Measurements from ENCODE around the gene P2RY2. TPM values are rescaled to one million over a fixed set of nuclear protein-coding genes. Genes with fewer than 3 reads are reported as not detected.

P2RY2 gene
- total RNA-seq, 4 donors from 2014 or later = 36.2 to 50.3 (median 43.8) TPM

DNA sequence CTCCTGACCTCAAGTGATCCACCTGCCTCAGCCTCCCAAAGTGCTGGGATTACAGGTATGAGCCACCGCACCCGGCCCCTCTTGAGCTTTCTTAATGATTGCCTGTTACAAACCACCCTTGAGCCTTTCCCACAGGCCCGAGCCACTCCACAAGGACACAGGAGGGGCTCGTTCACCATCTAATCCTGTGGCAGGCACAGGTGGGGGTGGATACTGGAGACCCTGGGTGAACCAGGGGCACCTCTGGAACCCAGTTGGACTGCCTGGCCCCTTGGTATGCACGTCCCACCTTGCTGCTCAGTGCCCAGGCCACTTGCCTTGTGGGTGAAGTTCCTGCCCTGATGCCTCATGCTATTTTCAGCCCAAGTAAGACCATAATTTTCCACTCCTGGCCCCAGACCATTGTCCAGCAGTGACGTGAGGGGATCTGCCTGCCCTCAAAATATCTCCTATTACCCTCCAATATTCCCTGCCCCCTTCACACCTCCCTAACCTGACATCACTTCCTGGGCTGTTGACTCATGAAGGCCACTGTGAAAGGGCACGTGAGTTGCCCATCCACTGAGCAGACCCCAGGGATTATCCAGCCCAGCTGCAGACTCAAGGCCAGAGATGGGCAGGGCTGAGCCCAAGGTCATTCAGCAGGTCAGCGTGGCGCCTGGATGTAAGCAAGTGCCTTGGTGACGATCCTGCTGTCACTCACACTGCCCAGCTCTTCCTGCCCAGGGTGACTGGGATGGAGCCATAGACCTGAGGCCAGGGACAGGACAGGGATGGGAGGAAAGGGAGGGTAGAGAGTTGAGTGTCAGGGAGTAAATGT is 19.6 kb downstream of the P2RY2 start:
- TF ChIP-seq, protein P1, sequence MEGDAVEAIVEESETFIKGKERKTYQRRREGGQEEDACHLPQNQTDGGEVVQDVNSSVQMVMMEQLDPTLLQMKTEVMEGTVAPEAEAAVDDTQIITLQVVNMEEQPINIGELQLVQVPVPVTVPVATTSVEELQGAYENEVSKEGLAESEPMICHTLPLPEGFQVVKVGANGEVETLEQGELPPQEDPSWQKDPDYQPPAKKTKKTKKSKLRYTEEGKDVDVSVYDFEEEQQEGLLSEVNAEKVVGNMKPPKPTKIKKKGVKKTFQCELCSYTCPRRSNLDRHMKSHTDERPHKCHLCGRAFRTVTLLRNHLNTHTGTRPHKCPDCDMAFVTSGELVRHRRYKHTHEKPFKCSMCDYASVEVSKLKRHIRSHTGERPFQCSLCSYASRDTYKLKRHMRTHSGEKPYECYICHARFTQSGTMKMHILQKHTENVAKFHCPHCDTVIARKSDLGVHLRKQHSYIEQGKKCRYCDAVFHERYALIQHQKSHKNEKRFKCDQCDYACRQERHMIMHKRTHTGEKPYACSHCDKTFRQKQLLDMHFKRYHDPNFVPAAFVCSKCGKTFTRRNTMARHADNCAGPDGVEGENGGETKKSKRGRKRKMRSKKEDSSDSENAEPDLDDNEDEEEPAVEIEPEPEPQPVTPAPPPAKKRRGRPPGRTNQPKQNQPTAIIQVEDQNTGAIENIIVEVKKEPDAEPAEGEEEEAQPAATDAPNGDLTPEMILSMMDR (IDR thresholded peaks at IDR 0.05) = no peak
- TF ChIP-seq POLR2A (IDR thresholded peaks at IDR 0.05) = no peak
- Histone ChIP-seq H3K27ac (no peak overlapping the region), H3K4me3 (no peak overlapping the region), H3K36me3 (peaks cover 0 to 82% (median 0%) of the 10 kb centered on the region in 3 donors), H3K27me3 (no peaks in the 10 kb centered on the region), H3K9me3 (no peaks in the 10 kb centered on the region), H3K4me1 (peaks cover 15 to 58% (median 28%) of the 10 kb centered on the region in 3 donors)
- intact Hi-C loops (cut with DNase I) = loop anchor here (5.0 kb wide), 1 partner anchor 55 kb away; no protein-coding TSS in a partner anchor
- DNase-seq = no peak
- WGBS, 2 donors = 72 to 74% methylated on average over 2 to 4 of the region's 10 CpGs

- H3K4me1 ChIP-seq = peaks cover 15 to 62% (median 31%) of the 10 kb centered on the region in 3 donors
- H3K4me3 ChIP-seq = no peak overlapping the region
- H3K27me3 ChIP-seq = no peaks in the 10 kb centered on the region
- intact Hi-C loops (cut with DNase I) = loop anchor here (5.0 kb wide), 1 partner anchor 57 kb away; no protein-coding TSS in a partner anchor
- DNase-seq = no peak
- H3K9me3 ChIP-seq = no peaks in the 10 kb centered on the region
- 89 to 93% methylated on average over 3 to 4 of the region's 6 CpGs for WGBS, 2 donors
- no peak overlapping the region for H3K27ac ChIP-seq
- TF ChIP-seq, protein P1 (IDR thresholded peaks at IDR 0.05) = no peak
- no peak for TF ChIP-seq POLR2A (IDR thresholded peaks at IDR 0.05)
- H3K36me3 ChIP-seq = peaks cover 0 to 80% (median 0%) of the 10 kb centered on the region in 3 donors
These were observed 21.0 kb downstream of the P2RY2 start for GRCh38 chr11:73239111-73239521.

DNA sequence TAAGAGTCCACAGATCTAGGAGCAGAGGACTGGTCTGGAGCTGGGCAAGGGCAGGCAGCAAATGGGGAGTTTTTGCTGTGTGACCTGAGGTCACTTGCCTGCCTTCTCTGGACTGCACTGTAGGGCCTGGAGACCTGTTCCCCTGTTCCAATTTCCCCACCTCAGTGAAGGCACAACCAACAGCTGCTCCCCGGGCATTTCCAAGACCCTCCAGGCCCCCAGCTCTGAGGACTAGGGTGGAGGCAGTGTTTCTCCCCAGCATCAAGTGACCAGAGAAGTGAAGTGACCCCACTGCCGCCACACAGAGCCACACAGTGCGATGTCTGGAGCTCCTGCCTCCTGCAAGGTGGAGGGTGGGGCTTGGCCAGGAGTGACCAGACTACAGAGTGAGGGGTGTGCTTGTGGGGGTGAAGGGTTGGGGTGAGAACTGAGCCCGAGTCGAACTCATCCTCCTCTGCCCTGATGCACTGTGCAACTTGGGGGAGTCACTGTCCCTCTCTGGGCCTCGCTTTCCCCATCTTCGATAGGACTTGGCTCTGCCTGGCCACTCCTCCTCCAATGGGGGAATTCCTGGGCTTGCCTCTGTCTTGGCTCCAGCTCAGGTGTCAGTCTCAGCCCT is 21.6 kb downstream of the P2RY2 start:
- TF ChIP-seq, protein P1 (IDR thresholded peaks at IDR 0.05) = no peak
- TF ChIP-seq POLR2A (IDR thresholded peaks at IDR 0.05) = no peak
- peaks cover 0 to 75% (median 0%) of the 10 kb centered on the region in 3 donors for H3K36me3 ChIP-seq
- H3K27me3 ChIP-seq = no peaks in the 10 kb centered on the region
- intact Hi-C loops (cut with DNase I) = loop anchor here (5.0 kb wide), 1 partner anchor 57 kb away; no protein-coding TSS in a partner anchor
- H3K27ac ChIP-seq = peak overlapping the region in 1 of 4 donors; percentile 11
- H3K4me3 ChIP-seq = no peak overlapping the region
- no peak for DNase-seq
- H3K4me1 ChIP-seq = peaks cover 15 to 62% (median 31%) of the 10 kb centered on the region in 3 donors
- WGBS, 2 donors = 68% methylated on average over 3 of the region's 7 CpGs; no CpG with 5 or more reads in 1 of the 2 donors
- H3K9me3 ChIP-seq = no peaks in the 10 kb centered on the region

- Histone ChIP-seq H3K9me3 (no peaks in the 10 kb centered on the region), H3K36me3 (peaks cover 0 to 68% (median 0%) of the 10 kb centered on the region in 3 donors), H3K4me3 (no peak overlapping the region), H3K4me1 (peaks cover 15 to 62% (median 31%) of the 10 kb centered on the region in 3 donors), H3K27ac (peak overlapping the region in 2 of 4 donors; percentile 11 to 13), H3K27me3 (no peaks in the 10 kb centered on the region)
- TF ChIP-seq POLR2A (IDR thresholded peaks at IDR 0.05) = no peak
- intact Hi-C loops (cut with DNase I) = no loop called here
- WGBS, 2 donors = 0 to 32% methylated on average over 1 to 4 of the region's 4 CpGs
- DNase-seq = no peak
These were observed 22.2 kb downstream of the P2RY2 start for GRCh38 chr11:73240190-73240781.

DNA sequence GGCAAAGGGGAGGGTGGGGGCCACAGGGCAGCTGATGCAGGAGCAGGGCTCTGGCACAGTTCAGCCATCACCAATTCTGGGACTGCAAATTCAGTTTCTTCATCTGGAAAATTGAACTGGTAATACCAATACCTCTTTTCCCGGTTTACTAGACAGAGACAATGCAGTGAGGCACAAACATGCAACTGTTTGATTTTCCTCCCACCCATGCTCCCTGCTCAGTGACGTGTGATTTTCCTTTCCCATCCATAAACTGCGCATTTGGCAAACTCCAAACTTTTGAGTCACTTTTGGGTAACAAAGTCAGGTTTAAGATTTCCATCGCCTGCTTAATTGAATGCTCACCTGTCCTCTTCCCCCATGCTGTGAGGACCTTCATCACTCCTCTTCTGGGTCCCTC is 23.2 kb downstream of the P2RY2 start:
- Histone ChIP-seq H3K27ac (no peak overlapping the region), H3K27me3 (no peaks in the 10 kb centered on the region), H3K36me3 (peaks cover 0 to 59% (median 0%) of the 10 kb centered on the region in 3 donors), H3K9me3 (no peaks in the 10 kb centered on the region), H3K4me1 (peaks cover 15 to 52% (median 27%) of the 10 kb centered on the region in 3 donors), H3K4me3 (no peak overlapping the region)
- TF ChIP-seq POLR2A (IDR thresholded peaks at IDR 0.05) = no peak
- TF ChIP-seq, protein P1 (IDR thresholded peaks at IDR 0.05) = no peak
- intact Hi-C loops (cut with DNase I) = no loop called here
- 89 to 94% methylated on average over 4 of the region's 4 CpGs for WGBS, 2 donors
- no peak for DNase-seq

Measured in esophagus squamous epithelium (tissue), 5 donors.